SK-N-MC (cell line): ENCODE results near the gene WDFY4.

Experiments used
- DNase-seq: peaks from one replicate; pipeline ENCODE4 v3.0.0-alpha.2; 2011; ENCODE audit warnings: low read depth, low spot score
- H3K27ac ChIP-seq: fragments of 200-600 bp; sonication (generic); 2 replicates; pipeline ENCODE4 v1.5.1; 2016; ENCODE audit warnings: mixed run types
- H3K36me3 ChIP-seq: fragments of 200-600 bp; sonication (generic); 2 replicates; pipeline ENCODE4 v1.6.1; 2017; ENCODE audit warnings: antibody characterized with exemption, low read length, mixed read lengths; ENCODE audit not compliant: insufficient read depth
- H3K4me3 ChIP-seq: fragments of 200-600 bp; sonication (generic); 2 replicates; pipeline ENCODE4 v1.5.1; 2016
- H3K9ac ChIP-seq: fragments of 200-600 bp; sonication (generic); 2 replicates; pipeline ENCODE4 v1.8.0; 2017; ENCODE audit warnings: mixed run types, mixed read lengths; ENCODE audit not compliant: insufficient read length
- H3K9me3 ChIP-seq: fragments of 200-600 bp; sonication (generic); 2 replicates; pipeline ENCODE4 v1.6.1; 2017; ENCODE audit warnings: low read depth, mild to moderate bottlenecking, antibody characterized with exemption, low read length, moderate library complexity, mixed read lengths
- EZH2 ChIP-seq: fragments of 200-600 bp; sonication (generic); IDR thresholded peaks from one replicate; pipeline ENCODE4 v1.6.1; 2017; ENCODE audit warnings: antibody characterized with exemption
- FOXP2 ChIP-seq: optimal IDR thresholded peaks from 2 replicates; pipeline ENCODE3; 2011; ENCODE audit warnings: mild to moderate bottlenecking, moderate library complexity; ENCODE audit not compliant: insufficient read depth; ENCODE audit errors: extremely low read length, control extremely low read depth
- POLR2AphosphoS5 ChIP-seq: IDR thresholded peaks from 2 replicates; pipeline ENCODE4 v1.6.1; 2012; ENCODE audit warnings: mild to moderate bottlenecking, low read depth, low read length, borderline replicate concordance

WDFY4 gene

DNA sequence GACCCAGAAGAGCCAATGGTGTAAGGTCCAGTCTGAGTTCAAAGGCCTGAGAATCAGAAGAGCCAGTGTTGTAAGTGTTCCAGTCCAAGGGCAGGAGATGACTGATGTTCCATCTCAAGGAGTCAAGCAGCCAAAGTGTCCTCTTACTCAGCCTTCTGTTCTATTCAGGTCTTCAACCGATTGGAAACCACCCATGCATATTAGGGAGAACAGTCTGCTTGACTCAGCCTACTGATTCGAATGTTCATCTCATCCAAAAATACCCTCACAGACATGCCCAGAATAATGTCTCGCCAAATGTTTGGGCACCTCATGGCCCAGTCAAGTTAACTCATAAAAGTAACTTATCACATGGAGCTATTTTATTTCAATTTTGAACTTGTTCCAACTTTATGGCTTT, 2.9 kb upstream of the WDFY4 start:
- H3K4me3 ChIP-seq = no peak overlapping the region
- H3K9me3 ChIP-seq = no peaks in the 10 kb centered on the region
- no peak overlapping the region for H3K9ac ChIP-seq
- TF ChIP-seq EZH2 = no peak
- no peaks in the 10 kb centered on the region for H3K36me3 ChIP-seq
- no peak for DNase-seq
- H3K27ac ChIP-seq = no peak overlapping the region

DNA sequence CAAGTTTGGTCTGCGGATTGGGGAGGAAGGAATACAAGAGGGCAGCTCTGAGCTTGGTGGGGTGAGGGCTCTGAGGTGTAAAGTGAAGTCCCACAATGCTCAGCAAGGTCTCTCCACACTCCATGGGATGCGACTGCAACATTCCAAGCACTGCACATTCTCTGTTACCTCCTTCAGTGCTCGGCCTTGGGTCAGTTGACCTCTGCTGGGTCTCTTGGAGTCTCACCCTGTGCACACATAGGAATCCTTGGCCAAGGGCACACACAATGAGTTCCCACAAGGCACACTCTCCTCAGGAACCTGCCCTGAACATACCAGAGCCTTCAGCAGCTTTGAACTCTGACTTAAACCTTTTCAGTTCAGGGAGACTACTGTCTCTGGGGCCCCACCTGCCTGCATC, 2.4 kb upstream of the WDFY4 start:
- no peaks in the 10 kb centered on the region for H3K36me3 ChIP-seq
- no peak overlapping the region for H3K27ac ChIP-seq
- no peak for TF ChIP-seq FOXP2
- no peak for TF ChIP-seq EZH2
- TF ChIP-seq POLR2AphosphoS5 = no peak
- no peak overlapping the region for H3K4me3 ChIP-seq
- no peaks in the 10 kb centered on the region for H3K9me3 ChIP-seq
- no peak for DNase-seq
- H3K9ac ChIP-seq = no peak overlapping the region

DNA sequence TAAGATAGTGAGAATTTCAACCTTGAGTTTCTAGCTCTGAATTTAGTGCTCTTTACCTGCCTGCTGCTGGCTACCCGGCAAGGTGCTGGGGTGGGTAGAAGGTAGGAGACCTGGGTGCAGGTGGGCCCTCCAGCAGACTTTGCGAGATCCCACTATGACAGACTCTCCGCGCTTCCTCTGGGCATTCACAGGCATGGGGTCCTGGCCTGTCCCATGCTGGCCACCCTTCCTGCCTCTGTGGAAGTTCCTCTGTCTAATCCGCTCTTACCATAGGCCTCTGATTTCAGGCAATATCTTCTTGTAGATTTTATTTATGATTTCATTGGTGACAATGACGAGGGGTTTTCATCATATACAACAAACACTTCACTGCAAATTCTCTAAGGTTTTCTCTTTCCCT, 1.2 kb upstream of the WDFY4 start:
- no peak overlapping the region for H3K27ac ChIP-seq
- TF ChIP-seq FOXP2 (no peak), EZH2 (no peak), POLR2AphosphoS5 (no peak)
- no peak overlapping the region for H3K9ac ChIP-seq
- DNase-seq = no peak
- no peaks in the 10 kb centered on the region for H3K36me3 ChIP-seq
- H3K9me3 ChIP-seq = no peaks in the 10 kb centered on the region
- no peak overlapping the region for H3K4me3 ChIP-seq

DNA sequence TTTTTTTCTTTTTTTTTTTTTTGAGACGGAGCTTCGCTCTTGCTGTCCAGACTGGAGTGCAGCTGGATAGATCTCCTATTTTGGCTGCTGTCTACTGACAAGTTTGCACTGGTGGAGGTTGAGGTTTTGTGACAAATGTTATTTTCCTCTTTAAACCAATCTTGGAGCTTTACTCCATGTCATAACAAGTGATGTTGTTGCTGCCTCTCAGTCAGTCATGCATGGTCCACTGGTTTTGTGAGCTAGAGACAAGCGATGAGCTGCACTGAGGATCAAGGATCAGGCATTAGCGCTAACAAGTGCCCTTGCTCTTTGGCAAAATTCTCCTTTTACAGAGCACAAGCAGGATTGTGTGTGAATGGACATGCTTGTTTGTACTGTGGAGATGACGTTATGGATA, 805 bp upstream of the WDFY4 start:
- TF ChIP-seq POLR2AphosphoS5 (no peak), EZH2 (no peak), FOXP2 (no peak)
- Histone ChIP-seq H3K9me3 (no peaks in the 10 kb centered on the region), H3K36me3 (no peaks in the 10 kb centered on the region), H3K9ac (no peak overlapping the region), H3K27ac (no peak overlapping the region), H3K4me3 (no peak overlapping the region)
- no peak for DNase-seq

DNA sequence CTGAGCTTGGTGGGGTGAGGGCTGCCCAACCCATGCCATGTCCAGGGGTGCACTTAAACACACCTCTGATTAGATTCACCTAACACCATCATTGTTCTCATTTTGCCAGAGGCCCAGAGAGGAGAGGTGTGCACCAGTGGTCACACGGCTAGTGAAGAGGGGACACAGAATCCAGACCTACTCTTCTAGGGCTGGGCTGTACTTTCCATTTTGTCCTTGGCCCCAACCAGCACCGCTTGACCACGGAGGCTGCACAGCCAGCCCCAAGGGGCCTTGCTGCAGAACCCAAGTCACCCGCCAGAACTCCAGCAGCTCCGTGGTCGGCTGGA, 246 bp upstream of the WDFY4 start:
- Histone ChIP-seq H3K36me3 (no peaks in the 10 kb centered on the region), H3K27ac (no peak overlapping the region), H3K4me3 (no peak overlapping the region), H3K9me3 (no peaks in the 10 kb centered on the region), H3K9ac (no peak overlapping the region)
- no peak for TF ChIP-seq EZH2
- no peak for TF ChIP-seq POLR2AphosphoS5
- TF ChIP-seq FOXP2 = no peak
- no peak for DNase-seq

DNA sequence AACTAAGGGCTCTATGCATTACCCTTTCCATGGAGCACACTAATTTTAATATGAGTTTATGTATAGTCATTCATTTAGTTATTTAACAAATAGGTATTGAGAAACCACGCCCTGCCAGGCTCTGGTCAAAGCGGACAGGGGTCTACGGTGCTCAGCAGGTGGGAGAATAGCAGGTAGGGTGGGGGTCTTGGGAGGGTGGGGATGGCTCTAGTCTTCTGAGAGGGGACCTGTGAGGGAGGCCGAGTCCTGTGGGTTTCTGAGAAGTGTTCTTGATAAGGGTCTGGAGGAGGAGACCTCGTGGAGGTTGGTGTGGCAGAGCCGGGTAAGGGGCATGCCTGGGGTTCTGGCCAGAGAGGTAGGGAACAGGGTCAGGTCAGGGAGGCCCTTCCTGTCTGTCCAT, 1.1 kb downstream of the WDFY4 start:
- no peak overlapping the region for H3K4me3 ChIP-seq
- no peak overlapping the region for H3K9ac ChIP-seq
- no peak overlapping the region for H3K27ac ChIP-seq
- no peaks in the 10 kb centered on the region for H3K36me3 ChIP-seq
- no peaks in the 10 kb centered on the region for H3K9me3 ChIP-seq
- DNase-seq = no peak
- no peak for TF ChIP-seq POLR2AphosphoS5
- no peak for TF ChIP-seq EZH2
- TF ChIP-seq FOXP2 = no peak

DNA sequence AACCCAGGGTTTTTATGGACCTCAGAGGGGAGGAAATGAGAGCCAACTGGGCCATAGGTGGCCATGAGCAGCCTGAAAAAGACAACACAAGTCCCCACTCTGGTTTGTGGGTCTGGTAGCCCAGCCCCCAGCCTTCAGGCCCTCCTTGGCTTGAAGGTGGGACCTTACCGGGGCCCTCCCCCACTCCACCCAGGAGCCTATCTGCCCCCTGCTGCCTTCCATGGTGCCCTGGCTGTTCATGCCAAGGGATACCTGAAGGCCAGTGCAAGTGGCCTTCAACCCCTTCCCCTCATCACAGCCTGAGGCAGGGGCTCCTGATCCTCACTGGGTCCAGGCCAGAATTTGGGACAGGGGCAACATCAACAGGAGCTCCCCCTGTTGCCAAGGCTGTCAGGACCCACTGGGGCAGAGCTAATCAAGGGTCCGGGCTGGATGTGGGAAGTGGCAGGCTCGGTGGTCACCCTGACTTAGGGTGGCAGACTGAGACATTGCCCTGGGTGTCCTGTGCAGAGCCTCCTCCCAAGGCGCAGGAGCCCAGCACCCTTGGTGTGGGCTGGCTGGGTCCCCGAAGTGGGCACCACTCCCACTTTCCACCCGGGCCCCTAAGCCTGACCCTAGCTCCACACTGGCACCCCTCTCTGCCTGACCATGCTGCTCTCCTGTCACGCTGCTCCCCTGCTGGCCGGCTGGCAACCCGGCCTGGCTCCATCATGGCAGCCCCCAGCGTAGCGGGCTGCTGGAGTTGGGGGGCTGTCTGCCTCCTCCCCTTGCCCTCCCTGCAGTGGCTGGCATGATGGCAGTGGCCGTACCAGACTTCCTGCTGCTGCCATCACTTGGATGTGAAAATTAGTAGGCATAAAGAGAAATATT, 6.4 kb downstream of the WDFY4 start:
- Histone ChIP-seq H3K4me3 (no peak overlapping the region), H3K9me3 (no peaks in the 10 kb centered on the region), H3K27ac (no peak overlapping the region), H3K36me3 (no peaks in the 10 kb centered on the region), H3K9ac (no peak overlapping the region)
- DNase-seq = no peak
- TF ChIP-seq POLR2AphosphoS5 (no peak), FOXP2 (no peak), EZH2 (no peak)

DNA sequence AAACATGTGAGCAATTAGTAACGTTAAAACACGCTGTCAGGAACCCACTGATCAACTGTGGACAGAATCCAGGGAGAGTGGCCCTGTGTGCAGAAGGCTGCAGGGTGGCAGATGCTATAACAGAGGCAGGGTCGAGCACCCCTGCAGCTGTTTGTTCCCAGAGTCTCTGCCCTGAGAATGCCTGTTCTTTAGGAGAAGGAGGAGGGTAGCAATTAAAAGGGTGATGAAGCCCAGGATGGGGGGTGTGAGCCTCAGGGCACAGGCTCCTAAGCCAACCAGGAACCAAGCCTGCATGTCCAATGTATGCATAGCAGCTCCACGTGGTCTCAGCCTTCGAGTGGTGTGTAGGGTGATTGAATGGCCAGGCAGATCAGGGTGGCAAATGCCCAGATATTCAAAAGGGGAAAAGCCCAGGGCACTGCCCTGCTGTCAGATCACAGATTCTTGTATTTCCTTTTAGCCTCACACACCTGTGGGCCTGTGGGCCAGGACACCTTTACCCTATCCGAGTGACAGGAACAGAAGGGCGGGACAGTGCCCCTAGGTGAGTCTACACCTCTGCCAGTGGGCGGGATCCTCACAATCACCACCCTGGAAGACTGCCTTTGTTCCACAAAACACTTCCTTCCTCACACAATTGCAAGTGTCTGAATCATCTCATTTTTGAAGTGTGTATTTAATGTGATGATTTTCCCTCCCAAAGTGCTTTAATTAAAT, 7.3 kb downstream of the WDFY4 start:
- Histone ChIP-seq H3K9me3 (no peaks in the 10 kb centered on the region), H3K27ac (no peak overlapping the region), H3K9ac (no peak overlapping the region), H3K4me3 (no peak overlapping the region), H3K36me3 (no peaks in the 10 kb centered on the region)
- TF ChIP-seq EZH2 (no peak), POLR2AphosphoS5 (no peak), FOXP2 (no peak)
- no peak for DNase-seq

DNA sequence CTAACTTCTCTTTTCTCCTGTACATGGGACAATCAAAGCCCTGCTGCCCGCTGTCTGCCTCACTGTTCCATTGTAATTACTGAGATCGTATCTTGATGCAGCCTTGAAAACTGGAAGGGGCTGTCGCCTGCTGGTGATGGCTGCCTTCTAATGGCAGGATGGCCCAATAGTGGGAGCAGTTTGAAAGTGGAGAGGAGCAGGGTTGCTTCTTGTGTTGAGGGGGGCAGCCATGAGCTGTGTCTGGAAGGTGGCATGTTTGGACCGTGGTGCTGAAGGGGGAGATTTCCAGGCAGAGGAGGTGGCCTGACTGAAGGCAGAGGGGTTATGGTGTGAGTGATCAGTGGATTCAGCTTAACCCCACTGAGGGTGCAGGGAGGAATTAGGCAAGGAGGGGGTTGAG, 8.1 kb downstream of the WDFY4 start:
- Histone ChIP-seq H3K36me3 (no peaks in the 10 kb centered on the region), H3K9ac (no peak overlapping the region), H3K9me3 (no peaks in the 10 kb centered on the region), H3K27ac (no peak overlapping the region), H3K4me3 (no peak overlapping the region)
- DNase-seq = no peak
- no peak for TF ChIP-seq POLR2AphosphoS5
- TF ChIP-seq FOXP2 = no peak
- TF ChIP-seq EZH2 = no peak
